Sciatic nerve (tissue), 2 donors: ENCODE data around the gene ACSL6. TPM values are rescaled to one million over a fixed set of nuclear protein-coding genes. Genes with fewer than 3 reads are reported as not detected.

Experiments
- ATAC-seq: fragments of 200-7000 bp; cut with Tn5 transposase; one replicate; pipeline ENCODE4 v1.9.1; 2020; ENCODE audit warnings: mild to moderate bottlenecking, moderate library complexity
- DNase-seq: peaks from one replicate; pipeline ENCODE4 v3.0.0-alpha.2; 2020; ENCODE audit warnings: low spot score
- intact Hi-C: fragments of 100-400 bp; cut with DNase I; formaldehyde crosslinking; loops from one replicate; pipeline ENCODE4 v1.14.2; 2022
- total RNA-seq: library from RNA; stranded (reverse); fragmentation: NEBNext Ultra II Directional; extraction: Animal tissue kit (Norgen Biotek cat#: 25700); gene quantifications from one replicate; pipeline ENCODE4 v1.2.1, GENCODE V29; 2021
- donor health status: DM: no; HTN: no; CAD: no.
- donor health status: DM: no; HTN: no; CAD: no.

The ACSL6 gene
- total RNA-seq, 1 donor from 2014 or later, result 3.3 TPM

- DNase-seq, result no peak
- no peak for ATAC-seq
Measured at GRCh38 chr5:131993676-131994075, 17.8 kb downstream of the ACSL6 start.

GRCh38 chr5:131992370-131992769 lies 19.1 kb downstream of the ACSL6 start:
- no peak for ATAC-seq
- intact Hi-C loops, result no loop called here
- DNase-seq, result no peak

More at GRCh38 chr5:131993676-131994075, 17.8 kb downstream of the ACSL6 start:
- intact Hi-C loops, result no loop called here

- ATAC-seq (no peak), DNase-seq (no peak)
- intact Hi-C loops, result no loop called here
Measured at GRCh38 chr5:131991593-131992324, 19.7 kb downstream of the ACSL6 start.

GRCh38 chr5:131990716-131991115 lies 20.7 kb downstream of the ACSL6 start:
- DNase-seq, result no peak
- intact Hi-C loops, result no loop called here
- no peak for ATAC-seq

- no peak for DNase-seq
- intact Hi-C loops, result no loop called here
- ATAC-seq, result no peak
Measured at GRCh38 chr5:131988601-131989000, 22.9 kb downstream of the ACSL6 start.

GRCh38 chr5:131987251-131987650 lies 24.2 kb downstream of the ACSL6 start:
- ATAC-seq, result no peak
- intact Hi-C loops, result no loop called here
- no peak for DNase-seq

- DNase-seq, result no peak
- intact Hi-C loops, result no loop called here
- no peak for ATAC-seq
Measured at GRCh38 chr5:131986161-131986912, 25.1 kb downstream of the ACSL6 start.

GRCh38 chr5:131984956-131985665 lies 26.3 kb downstream of the ACSL6 start:
- DNase-seq (no peak), ATAC-seq (no peak)
- intact Hi-C loops, result no loop called here

- intact Hi-C loops, result no loop called here
- no peak for DNase-seq
- peak; percentile 74 for ATAC-seq
Measured at GRCh38 chr5:131983244-131983771, 28.1 kb downstream of the ACSL6 start.

GRCh38 chr5:131981516-131981915 lies 29.9 kb downstream of the ACSL6 start:
- ATAC-seq (no peak), DNase-seq (no peak)
- intact Hi-C loops, result no loop called here

- no peak for ATAC-seq
- DNase-seq, result no peak
- intact Hi-C loops, result no loop called here
Measured at GRCh38 chr5:131980696-131981095, 30.8 kb downstream of the ACSL6 start.

GRCh38 chr5:131979816-131980215 lies 31.6 kb downstream of the ACSL6 start:
- DNase-seq, result peak; percentile 7
- ATAC-seq, result no peak
- intact Hi-C loops, result no loop called here

GRCh38 chr5:131977212-131977604 lies 34.2 kb downstream of the ACSL6 start:
- ATAC-seq (no peak), DNase-seq (no peak)
- intact Hi-C loops, result no loop called here

- no peak for ATAC-seq
- DNase-seq, result no peak
- intact Hi-C loops, result no loop called here
Measured at GRCh38 chr5:131976414-131977211, 34.8 kb downstream of the ACSL6 start.

- no peak for ATAC-seq
- intact Hi-C loops, result no loop called here
- DNase-seq, result no peak
Measured at GRCh38 chr5:131974956-131975726, 36.3 kb downstream of the ACSL6 start.

- ATAC-seq, result no peak
- intact Hi-C loops, result no loop called here
- DNase-seq, result no peak
Measured at GRCh38 chr5:131974622-131974955, 36.9 kb downstream of the ACSL6 start.

- ATAC-seq (no peak), DNase-seq (no peak)
- intact Hi-C loops, result no loop called here
Measured at GRCh38 chr5:131974016-131974415, 37.4 kb downstream of the ACSL6 start.

- intact Hi-C loops, result no loop called here
- DNase-seq (no peak), ATAC-seq (no peak)
Measured at GRCh38 chr5:131973089-131973712, 38.3 kb downstream of the ACSL6 start.
